SK-N-SH (cell line): ENCODE data around the gene IQCF2. TPM values are rescaled to one million over a fixed set of nuclear protein-coding genes. Genes with fewer than 3 reads are reported as not detected.

ENCODE experiments used
- CTCF ChIA-PET: fragments of 300-600, 350-600 bp; formaldehyde crosslinking; extraction: SDS; loops from one replicate; lab custom pipeline; 2021; lab: Yijun Ruan, JAX
- POLR2A ChIA-PET: fragments of 350-600 bp; sonication (Branson Sonifier 250); formaldehyde crosslinking; extraction: SDS; loops from one replicate; lab custom pipeline; 2020; ENCODE audit warnings: antibody characterized with exemption, inconsistent platforms; lab: Yijun Ruan, JAX
- DNase-seq: peaks from one replicate; pipeline ENCODE4 v3.0.0; 2012
- H2AFZ ChIP-seq: fragments of 200-600 bp; sonication (generic); 2 replicates; pipeline ENCODE4 v1.8.1; 2016; ENCODE audit warnings: antibody characterized with exemption, mild to moderate bottlenecking, low read depth
- H3F3A ChIP-seq: fragments of 200-600 bp; sonication (generic); replicated peaks from 2 replicates; pipeline ENCODE3; 2016; ENCODE audit warnings: antibody characterized with exemption, mild to moderate bottlenecking; ENCODE audit not compliant: insufficient read depth
- H3K27ac ChIP-seq, 2 experiments: fragments of 200-500 bp in 1 of 2; fragments of 200-600 bp in 1 of 2; sonication (Bioruptor generic) in 1 of 2; sonication (generic), shearing (Covaris generic) in 1 of 2; 2 replicates each; pipeline versions ENCODE4 v1.5.1 to v1.6.1; 2014 to 2016; ENCODE audit warnings: low read depth in 2 of 2, inconsistent platforms in 1 of 2, low read length in 1 of 2, mild to moderate bottlenecking in 1 of 2, mixed read lengths in 1 of 2
- H3K27me3 ChIP-seq: fragments of 200-600 bp; sonication (generic), shearing (Covaris generic); 2 replicates; pipeline ENCODE4 v1.6.1; 2016; ENCODE audit warnings: mixed run types; ENCODE audit not compliant: insufficient read depth
- H3K36me3 ChIP-seq, 2 experiments: fragments of 200-500 bp in 1 of 2; fragments of 200-600 bp in 1 of 2; sonication (Bioruptor generic) in 1 of 2; sonication (generic) in 1 of 2; replicated peaks in 1 of 2; 2 replicates each; pipeline versions ENCODE3 to v1.5.1; 2014 to 2016; ENCODE audit warnings: low read length in 1 of 2, mild to moderate bottlenecking in 1 of 2; ENCODE audit not compliant: insufficient read depth in 2 of 2, control insufficient read depth in 1 of 2
- H3K4me1 ChIP-seq, 2 experiments: fragments of 200-500 bp in 1 of 2; fragments of 200-600 bp in 1 of 2; sonication (Bioruptor generic) in 1 of 2; sonication (generic), shearing (Covaris generic) in 1 of 2; 2 replicates each; pipeline versions ENCODE4 v1.5.1 to v1.6.1; 2014 to 2016; ENCODE audit warnings: low read depth in 1 of 2, low read length in 1 of 2, mixed run types in 1 of 2; ENCODE audit not compliant: insufficient read depth in 2 of 2, control insufficient read depth in 1 of 2
- H3K4me2 ChIP-seq: fragments of 200-600 bp; sonication (generic), shearing (Covaris generic); 2 replicates; pipeline ENCODE4 v1.6.1; 2017; ENCODE audit warnings: mixed run types
- H3K4me3 ChIP-seq, 2 experiments: fragments of 200-500 bp in 1 of 2; fragments of 200-600 bp in 1 of 2; sonication (Bioruptor generic) in 1 of 2; sonication (generic), shearing (Covaris generic) in 1 of 2; 2 replicates each; pipeline versions ENCODE4 v1.5.1 to v1.8.1; 2014 to 2016; ENCODE audit warnings: low read depth in 2 of 2, inconsistent platforms in 1 of 2, low read length in 1 of 2, mild to moderate bottlenecking in 1 of 2, mixed read lengths in 1 of 2, moderate library complexity in 1 of 2
- H3K79me2 ChIP-seq: fragments of 200-600 bp; sonication (generic); 2 replicates; pipeline ENCODE4 v1.8.1; 2017; ENCODE audit warnings: mild to moderate bottlenecking; ENCODE audit not compliant: insufficient read depth
- H3K9ac ChIP-seq: fragments of 200-600 bp; sonication (generic); 2 replicates; pipeline ENCODE4 v1.6.1; 2017; ENCODE audit warnings: mixed run types
- H3K9me2 ChIP-seq: fragments of 200-600 bp; sonication (generic); 2 replicates; pipeline ENCODE4 v1.6.1; 2017; ENCODE audit warnings: mixed run types
- H3K9me3 ChIP-seq: fragments of 200-600 bp; sonication (generic); 2 replicates; pipeline ENCODE4 v1.6.1; 2017; ENCODE audit warnings: mixed run types, mild to moderate bottlenecking, moderate library complexity
- H4K20me1 ChIP-seq: fragments of 200-600 bp; sonication (generic); 2 replicates; pipeline ENCODE4 v1.6.1; 2017; ENCODE audit warnings: mild to moderate bottlenecking, mixed run types; ENCODE audit not compliant: insufficient read depth
- CHD2 ChIP-seq: fragments of 150-350 bp; IDR thresholded peaks from 2 replicates; pipeline ENCODE4 v1.6.1; 2018; ENCODE audit warnings: low read length; ENCODE audit not compliant: partially characterized antibody
- EP300 ChIP-seq, 2 experiments: IDR thresholded peaks; 2 replicates each; pipeline versions ENCODE4 v1.4.0 to v1.6.1; 2012; ENCODE audit warnings: borderline replicate concordance in 1 of 2, low read depth in 1 of 2, low read length in 1 of 2
- FOSL2 ChIP-seq: IDR thresholded peaks from 2 replicates; pipeline ENCODE4 v1.4.0; 2012; ENCODE audit warnings: low read depth, mild to moderate bottlenecking, moderate library complexity, borderline replicate concordance
- FOXJ3 ChIP-seq: sonication (generic); formaldehyde crosslinking; IDR thresholded peaks from 2 replicates; pipeline ENCODE4 v1.5.1; 2020; ENCODE audit warnings: mild to moderate bottlenecking, missing genetic modification reagents
- GABPA ChIP-seq: IDR thresholded peaks from 2 replicates; pipeline ENCODE4 v1.4.0; 2012; ENCODE audit warnings: low read depth, mild to moderate bottlenecking
- GATA2 ChIP-seq: sonication (generic); formaldehyde crosslinking; IDR thresholded peaks from 2 replicates; pipeline ENCODE4 v1.5.0; 2020; ENCODE audit warnings: mild to moderate bottlenecking, missing genetic modification reagents
- JUND ChIP-seq: IDR thresholded peaks from 2 replicates; pipeline ENCODE4 v1.4.0; 2012
- MAX ChIP-seq: IDR thresholded peaks from 2 replicates; pipeline ENCODE4 v1.4.0; 2012; ENCODE audit warnings: low read depth
- MXI1 ChIP-seq: IDR thresholded peaks from 2 replicates; pipeline ENCODE4 v1.6.1; 2012; ENCODE audit warnings: mild to moderate bottlenecking, low read depth, low read length, improper control_type of control experiment
- NFIC ChIP-seq: IDR thresholded peaks from 2 replicates; pipeline ENCODE4 v1.4.0; 2012; ENCODE audit warnings: borderline replicate concordance
- RAD21 ChIP-seq: IDR thresholded peaks from 2 replicates; pipeline ENCODE4 v1.6.1; 2012; ENCODE audit warnings: mild to moderate bottlenecking, low read length
- RCOR1 ChIP-seq: fragments of 150-350 bp; IDR thresholded peaks from 2 replicates; pipeline ENCODE4 v1.6.1; 2017; ENCODE audit warnings: antibody characterized with exemption, low read length
- RXRA ChIP-seq: IDR thresholded peaks from 2 replicates; pipeline ENCODE4 v1.4.0; 2012; ENCODE audit warnings: low read depth, mild to moderate bottlenecking, borderline replicate concordance
- SMC3 ChIP-seq: IDR thresholded peaks from 2 replicates; pipeline ENCODE4 v1.6.1; 2012; ENCODE audit warnings: low read depth, low read length, improper control_type of control experiment
- TAF1 ChIP-seq: IDR thresholded peaks from 2 replicates; pipeline ENCODE4 v1.6.1; 2012; ENCODE audit warnings: low read depth, mild to moderate bottlenecking, low read length, moderate library complexity, borderline replicate concordance
- TEAD4 ChIP-seq: IDR thresholded peaks from 2 replicates; pipeline ENCODE4 v1.4.0; 2012; ENCODE audit warnings: mild to moderate bottlenecking, borderline replicate concordance; ENCODE audit not compliant: insufficient read depth
- USF1 ChIP-seq: IDR thresholded peaks from 2 replicates; pipeline ENCODE4 v1.4.0; 2012; ENCODE audit warnings: low read depth, borderline replicate concordance
- YY1 ChIP-seq: IDR thresholded peaks from 2 replicates; pipeline ENCODE4 v1.4.0; 2012; ENCODE audit warnings: low read depth, mild to moderate bottlenecking
- ZBTB33 ChIP-seq: IDR thresholded peaks from 2 replicates; pipeline ENCODE4 v1.4.0; 2012; ENCODE audit warnings: low read depth, borderline replicate concordance
- WGBS: methylation state at CpG from one replicate; pipeline ENCODE4 v1.1.6; 2017; ENCODE audit warnings: low lambda C conversion rate; 5-methylcytosine and 5-hydroxymethylcytosine counted together
- polyA plus RNA-seq, 3 experiments: library from polyadenylated mRNA; depleted of rRNA; stranded (reverse); fragments of >200 nt; gene quantifications; 2 replicates each; pipeline ENCODE4 v1.2.3, GENCODE V29; 2012
- TF ChIP-seq, protein P1 (sequence below): fragments of 150-350 bp; IDR thresholded peaks from 2 replicates; pipeline ENCODE4 v1.6.1; 2016; ENCODE audit warnings: mild to moderate bottlenecking, low read depth, low read length
- TF ChIP-seq, protein P2 (sequence below): fragments of 150-350 bp; IDR thresholded peaks from 2 replicates; pipeline ENCODE4 v1.6.1; 2017; ENCODE audit warnings: antibody characterized with exemption, low read length, low read depth, borderline replicate concordance

The IQCF2 gene
- polyA plus RNA-seq, 1 of the 3 experiments (the other 2 are of a cell fraction) = not detected

GRCh38 chr3:51813539-51813938 lies 47.9 kb upstream of the IQCF2 start:
- H3K4me1 ChIP-seq = peaks cover 0 to 20% of the 10 kb centered on the region in 2 experiments; a peak in 1 of 4 replicates
- no peaks in the 10 kb centered on the region; the same call in 1 of the 2 replicates for H3K27me3 ChIP-seq
- H2AFZ ChIP-seq = no peak overlapping the region
- TF ChIP-seq TEAD4 (no peak), CHD2 (peak; percentile 84), ZBTB33 (no peak), GABPA (no peak), EP300 (IDR thresholded peaks at IDR 0.05; ENCODE audit: borderline replicate concordance in 1 of 2, low read depth in 1 of 2, low read length in 1 of 2) (peak in 1 of 2 experiments; percentile 75; a peak in 2 of 4 replicates), NFIC (peak; percentile 43; the same call in 1 of the 2 replicates), JUND (no peak), FOSL2 (no peak), USF1 (no peak), MAX (no peak), SMC3 (no peak), TAF1 (no peak), MXI1 (peak; percentile 48; the same call in 1 of the 2 replicates), FOXJ3 (CRISPR knock-in tag) (peak; percentile 90), RCOR1 (peak; percentile 85), RXRA (no peak), RAD21 (peak; percentile 6), YY1 (no peak), GATA2 (peak; percentile 51; the same call in 1 of the 2 replicates)
- TF ChIP-seq, protein P1, sequence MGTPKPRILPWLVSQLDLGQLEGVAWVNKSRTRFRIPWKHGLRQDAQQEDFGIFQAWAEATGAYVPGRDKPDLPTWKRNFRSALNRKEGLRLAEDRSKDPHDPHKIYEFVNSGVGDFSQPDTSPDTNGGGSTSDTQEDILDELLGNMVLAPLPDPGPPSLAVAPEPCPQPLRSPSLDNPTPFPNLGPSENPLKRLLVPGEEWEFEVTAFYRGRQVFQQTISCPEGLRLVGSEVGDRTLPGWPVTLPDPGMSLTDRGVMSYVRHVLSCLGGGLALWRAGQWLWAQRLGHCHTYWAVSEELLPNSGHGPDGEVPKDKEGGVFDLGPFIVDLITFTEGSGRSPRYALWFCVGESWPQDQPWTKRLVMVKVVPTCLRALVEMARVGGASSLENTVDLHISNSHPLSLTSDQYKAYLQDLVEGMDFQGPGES = no peak
- TF ChIP-seq, protein P2, sequence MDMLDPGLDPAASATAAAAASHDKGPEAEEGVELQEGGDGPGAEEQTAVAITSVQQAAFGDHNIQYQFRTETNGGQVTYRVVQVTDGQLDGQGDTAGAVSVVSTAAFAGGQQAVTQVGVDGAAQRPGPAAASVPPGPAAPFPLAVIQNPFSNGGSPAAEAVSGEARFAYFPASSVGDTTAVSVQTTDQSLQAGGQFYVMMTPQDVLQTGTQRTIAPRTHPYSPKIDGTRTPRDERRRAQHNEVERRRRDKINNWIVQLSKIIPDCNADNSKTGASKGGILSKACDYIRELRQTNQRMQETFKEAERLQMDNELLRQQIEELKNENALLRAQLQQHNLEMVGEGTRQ = no peak
- no peaks in the 10 kb centered on the region for H4K20me1 ChIP-seq
- H3K79me2 ChIP-seq = no peaks in the 10 kb centered on the region
- H3K9me2 ChIP-seq = no peaks in the 10 kb centered on the region
- no peaks in the 10 kb centered on the region for H3K36me3 ChIP-seq
- H3K4me2 ChIP-seq = no peak overlapping the region
- ChIA-PET CTCF (interaction anchor here (1.5 to 5.5 kb wide), 4 partner anchors 12 to 94 kb away, joined by 5 to 19 read pairs (median 10); no protein-coding TSS in a partner anchor), POLR2A (no interaction called here)
- no peak overlapping the region for H3K4me3 ChIP-seq
- 10% methylated on average over 2 of the region's 6 CpGs for WGBS
- peak; percentile 84 for DNase-seq
- no peak overlapping the region for H3K9ac ChIP-seq
- no peaks in the 10 kb centered on the region for H3K9me3 ChIP-seq
- H3F3A ChIP-seq = no peaks in the 10 kb centered on the region
- H3K27ac ChIP-seq = peak overlapping the region in 1 of 2 experiments; percentile 91; a peak in 2 of 4 replicates
